HepG2 (cell line): ENCODE data around the gene UQCC5. TPM values are rescaled to one million over a fixed set of nuclear protein-coding genes. Genes with fewer than 3 reads are reported as not detected.

Source experiments
- ATAC-seq: fragments of 200-7000 bp; cut with Tn5 transposase; 3 replicates; pipeline ENCODE4 v1.9.1; 2020; ENCODE audit warnings: mild to moderate bottlenecking, moderate library complexity
- BruUV-seq: library from RNA; stranded (reverse); fragments of 400-500 nt; replicated peaks from 2 replicates; lab custom pipeline; 2021; lab: Mats Ljungman, UMichigan
- CTCF ChIA-PET: fragments of 300-600 bp; formaldehyde crosslinking; extraction: SDS; loops from one replicate; lab custom pipeline; 2021; ENCODE audit warnings: low total read pairs, inconsistent platforms, low intra/inter-chr PET ratio; lab: Yijun Ruan, JAX
- POLR2A ChIA-PET: fragments of 350-600 bp; sonication (Branson Sonifier 250); formaldehyde crosslinking; loops from one replicate; lab custom pipeline; 2020; ENCODE audit warnings: antibody characterized with exemption, inconsistent platforms; lab: Yijun Ruan, JAX
- DNase-seq: peaks from one replicate; pipeline ENCODE4 v3.0.0-alpha.2; 2015; ENCODE audit warnings: low spot score
- FAIRE-seq: peaks from 3 replicates; lab custom pipeline; 2011; peaks lifted over from hg19 to GRCh38; lab: Jason Lieb, UNC
- H2AFZ ChIP-seq: one replicate; pipeline ENCODE4 v1.6.1; 2011; ENCODE audit warnings: low read length, inconsistent platforms
- H3K27ac ChIP-seq: fragments of 300-600 bp; 3 replicates; pipeline ENCODE4 v1.8.0; 2011; ENCODE audit warnings: mixed run types, mild to moderate bottlenecking, mixed read lengths, low read length, inconsistent platforms; ENCODE audit not compliant: insufficient read depth; ENCODE audit errors: extremely low read length
- H3K27me3 ChIP-seq, 2 experiments: fragments of 200-600 bp in 1 of 2; 2 replicates in 1 of 2; 3 replicates in 1 of 2; pipeline versions ENCODE4 v1.6.0 to v1.8.0; 2011; ENCODE audit warnings: low read length in 2 of 2, mild to moderate bottlenecking in 2 of 2, moderate library complexity in 2 of 2, inconsistent platforms in 1 of 2; ENCODE audit not compliant: insufficient read depth in 2 of 2, control insufficient read depth in 1 of 2
- H3K36me3 ChIP-seq, 2 experiments: fragments of 200-600 bp in 1 of 2; replicated peaks in 1 of 2; 2 replicates in 1 of 2; 3 replicates in 1 of 2; pipeline versions ENCODE4 v1.5.1 to v1.8.0; 2011; ENCODE audit warnings: low read length in 2 of 2, inconsistent platforms in 1 of 2; ENCODE audit not compliant: insufficient read depth in 2 of 2, control insufficient read depth in 1 of 2
- H3K4me1 ChIP-seq: 2 replicates; pipeline ENCODE4 v1.5.1; 2012; ENCODE audit warnings: low read length, inconsistent platforms; ENCODE audit not compliant: insufficient read depth
- H3K4me2 ChIP-seq: 2 replicates; pipeline ENCODE4 v1.6.0; 2011; ENCODE audit warnings: low read depth, low read length, inconsistent platforms
- H3K4me3 ChIP-seq, 3 experiments: fragments of 200-600 bp in 1 of 3; sonication (generic), shearing (Covaris generic) in 1 of 3; replicated peaks in 1 of 3; 2 replicates each; pipeline ENCODE4 v1.5.1; 2011 to 2016; ENCODE audit warnings: low read length in 3 of 3, inconsistent platforms in 2 of 3, low read depth in 2 of 3, mild to moderate bottlenecking in 2 of 3, control low read depth in 1 of 3, mixed read lengths in 1 of 3; ENCODE audit not compliant: insufficient read depth in 1 of 3
- H3K79me2 ChIP-seq: one replicate; pipeline ENCODE4 v1.6.1; 2011; ENCODE audit warnings: low read length, inconsistent platforms; ENCODE audit not compliant: insufficient read depth
- H3K9ac ChIP-seq: 2 replicates; pipeline ENCODE4 v1.6.0; 2011; ENCODE audit warnings: mild to moderate bottlenecking, low read depth, low read length, inconsistent platforms; ENCODE audit not compliant: insufficient read depth
- H3K9me3 ChIP-seq: 2 replicates; pipeline ENCODE4 v1.5.1; 2012; ENCODE audit warnings: mild to moderate bottlenecking, low read length
- H4K20me1 ChIP-seq: 2 replicates; pipeline ENCODE4 v1.6.0; 2011; ENCODE audit warnings: inconsistent platforms, mild to moderate bottlenecking, low read length, moderate library complexity; ENCODE audit not compliant: insufficient read depth
- TCF7L2 ChIP-seq: IDR thresholded peaks from 2 replicates; pipeline ENCODE4 v1.6.1; 2011; ENCODE audit warnings: mild to moderate bottlenecking, low read depth, low read length, moderate library complexity
- ZNF263 ChIP-seq: sonication (generic); formaldehyde crosslinking; IDR thresholded peaks from 2 replicates; pipeline ENCODE4 v1.4.0; 2020; ENCODE audit warnings: missing genetic modification reagents
- ZNF550 ChIP-seq: sonication (generic); formaldehyde crosslinking; IDR thresholded peaks from 2 replicates; pipeline ENCODE4 v1.4.0; 2020; ENCODE audit warnings: mild to moderate bottlenecking, missing genetic modification reagents, borderline replicate concordance
- WGBS: methylation state at CpG from one replicate; pipeline ENCODE4 v1.1.6; 2017; ENCODE audit warnings: low lambda C conversion rate; 5-methylcytosine and 5-hydroxymethylcytosine counted together
- in situ Hi-C: cut with HindIII; loops from 2 replicates; pipeline ENCODE4 v1.10.0; 2017; ENCODE audit warnings: low pct_unique_long_range_greater_than_20kb; ENCODE audit not compliant: extremely low pct_ligation_motif_present
- intact Hi-C: fragments of 100-400 bp; cut with micrococcal nuclease; formaldehyde crosslinking; loops from one replicate; pipeline ENCODE4 v1.10.0; 2022; ENCODE audit not compliant: unreplicated experiment
- polyA plus RNA-seq, 8 experiments: library from polyadenylated mRNA; depleted of rRNA in 3 of 8; stranded (reverse) in 7 of 8; unstranded in 1 of 8; fragments of >200 nt; fragmentation: Illumina TruSeq in 4 of 8; extraction: Trizol in 4 of 8; gene quantifications; 2 replicates each; pipeline versions ENCODE4 v1.2.1 to v1.2.3, GENCODE V29; 2011 to 2016; ENCODE audit warnings: low read depth in 4 of 8, missing spikeins in 1 of 8, mixed read lengths in 1 of 8; ENCODE audit not compliant: insufficient read depth in 1 of 8
- total RNA-seq, 5 experiments: library from RNA; depleted of rRNA; stranded (reverse); fragments of >200 nt; fragmentation: Illumina TruSeq; extraction: Trizol; gene quantifications; 2 replicates each; pipeline ENCODE4 v1.2.3, GENCODE V29; 2016; ENCODE audit warnings: low read depth in 1 of 5
- TF ChIP-seq, protein P1 (sequence below): sonication (generic); formaldehyde crosslinking; IDR thresholded peaks from 2 replicates; pipeline ENCODE4 v1.5.0; 2020; ENCODE audit warnings: missing genetic modification reagents, mild to moderate bottlenecking, borderline replicate concordance
- TF ChIP-seq, protein P2 (sequence below): sonication (generic); formaldehyde crosslinking; IDR thresholded peaks from 2 replicates; pipeline ENCODE4 v1.5.1; 2020; ENCODE audit warnings: mild to moderate bottlenecking, missing genetic modification reagents, moderate library complexity
- TF ChIP-seq, protein P3 (sequence below): sonication (generic); formaldehyde crosslinking; IDR thresholded peaks from 2 replicates; pipeline ENCODE4 v1.4.0; 2020; ENCODE audit warnings: missing genetic modification reagents

The UQCC5 gene
- total and polyA plus RNA-seq, 2 of the 13 experiments (the other 11 are each of a cell fraction or from before 2014, with no cell fraction given): 15.4 to 29.5 TPM

DNA sequence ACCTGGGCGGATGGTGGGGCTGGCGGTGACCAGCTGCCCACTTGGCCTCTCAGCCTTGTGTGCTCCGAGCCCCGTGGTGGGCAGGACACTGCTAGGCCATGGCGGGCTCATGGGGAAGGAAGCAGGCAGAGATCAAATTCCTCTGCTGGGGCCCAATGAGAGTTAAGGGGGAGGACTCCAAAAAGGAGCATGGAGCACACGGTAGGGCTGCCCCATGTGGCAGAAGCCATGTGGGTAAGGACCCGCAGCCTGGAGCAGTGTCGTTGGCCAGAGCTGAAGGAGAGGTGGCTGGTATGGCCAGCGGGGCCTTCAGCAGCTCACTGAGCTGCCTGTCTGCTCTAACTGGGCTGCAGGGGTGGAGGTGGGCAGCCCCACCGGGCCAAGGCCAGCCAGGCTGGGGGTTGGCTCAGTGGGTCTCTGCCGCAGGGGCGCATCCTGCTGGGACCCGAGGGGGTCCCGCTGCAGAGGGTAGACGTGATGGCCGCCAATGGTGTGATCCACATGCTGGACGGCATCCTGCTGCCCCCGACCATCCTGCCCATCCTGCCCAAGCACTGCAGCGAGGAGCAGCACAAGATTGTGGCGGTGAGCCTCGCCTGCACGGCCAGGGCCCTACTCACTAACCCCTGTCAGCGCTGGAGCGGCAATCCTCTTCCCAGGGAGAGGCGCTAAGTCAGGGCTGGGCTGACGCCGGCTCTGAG lies 30.0 kb upstream of the UQCC5 start:
- H3K9me3 ChIP-seq: no peaks in the 10 kb centered on the region
- peaks cover 5 to 53% of the 10 kb centered on the region in 2 experiments; a peak in 4 of 5 replicates for H3K27me3 ChIP-seq
- no peak overlapping the region for H3K4me3 ChIP-seq
- no peak for FAIRE-seq
- intact Hi-C loops (no loop called here), in situ Hi-C loops (no loop called here)
- POLR2A ChIA-PET: interaction anchor here (0.8 to 1.4 kb wide), 2 partner anchors 7 to 30 kb away, joined by 3 read pairs; partner anchors contain the start of gene UQCC5
- no peak overlapping the region for H2AFZ ChIP-seq
- CTCF ChIA-PET: no interaction called here
- 56% methylated on average over 16 of the region's 27 CpGs for WGBS
- no peak overlapping the region for H3K9ac ChIP-seq
- no peaks in the 10 kb centered on the region for H3K36me3 ChIP-seq
- no peaks in the 10 kb centered on the region for H3K79me2 ChIP-seq
- no peak for DNase-seq
- TF ChIP-seq, protein P1, sequence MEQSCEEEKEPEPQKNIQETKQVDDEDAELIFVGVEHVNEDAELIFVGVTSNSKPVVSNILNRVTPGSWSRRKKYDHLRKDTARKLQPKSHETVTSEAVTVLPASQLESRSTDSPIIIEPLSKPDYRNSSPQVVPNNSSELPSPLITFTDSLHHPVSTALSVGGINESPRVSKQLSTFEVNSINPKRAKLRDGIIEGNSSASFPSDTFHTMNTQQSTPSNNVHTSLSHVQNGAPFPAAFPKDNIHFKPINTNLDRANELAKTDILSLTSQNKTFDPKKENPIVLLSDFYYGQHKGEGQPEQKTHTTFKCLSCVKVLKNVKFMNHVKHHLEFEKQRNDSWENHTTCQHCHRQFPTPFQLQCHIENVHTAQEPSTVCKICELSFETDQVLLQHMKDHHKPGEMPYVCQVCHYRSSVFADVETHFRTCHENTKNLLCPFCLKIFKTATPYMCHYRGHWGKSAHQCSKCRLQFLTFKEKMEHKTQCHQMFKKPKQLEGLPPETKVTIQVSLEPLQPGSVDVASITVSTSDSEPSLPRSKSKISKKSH (CRISPR knock-in tag): no peak
- TF ChIP-seq ZNF550 (CRISPR knock-in tag) (no peak), TCF7L2 (no peak), ZNF263 (CRISPR knock-in tag) (peak; percentile 69)
- TF ChIP-seq, protein P2, sequence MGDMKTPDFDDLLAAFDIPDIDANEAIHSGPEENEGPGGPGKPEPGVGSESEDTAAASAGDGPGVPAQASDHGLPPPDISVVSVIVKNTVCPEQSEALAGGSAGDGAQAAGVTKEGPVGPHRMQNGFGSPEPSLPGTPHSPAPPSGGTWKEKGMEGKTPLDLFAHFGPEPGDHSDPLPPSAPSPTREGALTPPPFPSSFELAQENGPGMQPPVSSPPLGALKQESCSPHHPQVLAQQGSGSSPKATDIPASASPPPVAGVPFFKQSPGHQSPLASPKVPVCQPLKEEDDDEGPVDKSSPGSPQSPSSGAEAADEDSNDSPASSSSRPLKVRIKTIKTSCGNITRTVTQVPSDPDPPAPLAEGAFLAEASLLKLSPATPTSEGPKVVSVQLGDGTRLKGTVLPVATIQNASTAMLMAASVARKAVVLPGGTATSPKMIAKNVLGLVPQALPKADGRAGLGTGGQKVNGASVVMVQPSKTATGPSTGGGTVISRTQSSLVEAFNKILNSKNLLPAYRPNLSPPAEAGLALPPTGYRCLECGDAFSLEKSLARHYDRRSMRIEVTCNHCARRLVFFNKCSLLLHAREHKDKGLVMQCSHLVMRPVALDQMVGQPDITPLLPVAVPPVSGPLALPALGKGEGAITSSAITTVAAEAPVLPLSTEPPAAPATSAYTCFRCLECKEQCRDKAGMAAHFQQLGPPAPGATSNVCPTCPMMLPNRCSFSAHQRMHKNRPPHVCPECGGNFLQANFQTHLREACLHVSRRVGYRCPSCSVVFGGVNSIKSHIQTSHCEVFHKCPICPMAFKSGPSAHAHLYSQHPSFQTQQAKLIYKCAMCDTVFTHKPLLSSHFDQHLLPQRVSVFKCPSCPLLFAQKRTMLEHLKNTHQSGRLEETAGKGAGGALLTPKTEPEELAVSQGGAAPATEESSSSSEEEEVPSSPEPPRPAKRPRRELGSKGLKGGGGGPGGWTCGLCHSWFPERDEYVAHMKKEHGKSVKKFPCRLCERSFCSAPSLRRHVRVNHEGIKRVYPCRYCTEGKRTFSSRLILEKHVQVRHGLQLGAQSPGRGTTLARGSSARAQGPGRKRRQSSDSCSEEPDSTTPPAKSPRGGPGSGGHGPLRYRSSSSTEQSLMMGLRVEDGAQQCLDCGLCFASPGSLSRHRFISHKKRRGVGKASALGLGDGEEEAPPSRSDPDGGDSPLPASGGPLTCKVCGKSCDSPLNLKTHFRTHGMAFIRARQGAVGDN (CRISPR knock-in tag): 0 out of 2 replicates have a peak, but pooled peaks have one; percentile 12
- TF ChIP-seq, protein P3, sequence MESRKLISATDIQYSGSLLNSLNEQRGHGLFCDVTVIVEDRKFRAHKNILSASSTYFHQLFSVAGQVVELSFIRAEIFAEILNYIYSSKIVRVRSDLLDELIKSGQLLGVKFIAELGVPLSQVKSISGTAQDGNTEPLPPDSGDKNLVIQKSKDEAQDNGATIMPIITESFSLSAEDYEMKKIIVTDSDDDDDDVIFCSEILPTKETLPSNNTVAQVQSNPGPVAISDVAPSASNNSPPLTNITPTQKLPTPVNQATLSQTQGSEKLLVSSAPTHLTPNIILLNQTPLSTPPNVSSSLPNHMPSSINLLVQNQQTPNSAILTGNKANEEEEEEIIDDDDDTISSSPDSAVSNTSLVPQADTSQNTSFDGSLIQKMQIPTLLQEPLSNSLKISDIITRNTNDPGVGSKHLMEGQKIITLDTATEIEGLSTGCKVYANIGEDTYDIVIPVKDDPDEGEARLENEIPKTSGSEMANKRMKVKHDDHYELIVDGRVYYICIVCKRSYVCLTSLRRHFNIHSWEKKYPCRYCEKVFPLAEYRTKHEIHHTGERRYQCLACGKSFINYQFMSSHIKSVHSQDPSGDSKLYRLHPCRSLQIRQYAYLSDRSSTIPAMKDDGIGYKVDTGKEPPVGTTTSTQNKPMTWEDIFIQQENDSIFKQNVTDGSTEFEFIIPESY: peak; percentile 25; the same call in 1 of the 2 replicates
- no peak overlapping the region for H3K4me2 ChIP-seq
- BruUV-seq: no TSS peak
- no peak for ATAC-seq
- no peak overlapping the region for H3K27ac ChIP-seq
- H4K20me1 ChIP-seq: no peaks in the 10 kb centered on the region
- peaks cover 19% of the 10 kb centered on the region for H3K4me1 ChIP-seq
